Keratinocyte (primary cell): ENCODE results near the gene PTBP1. TPM values are rescaled to one million over a fixed set of nuclear protein-coding genes. Genes with fewer than 3 reads are reported as not detected.

ENCODE experiments used
- DNase-seq: peaks from one replicate; pipeline ENCODE4 v3.0.0-alpha.2; 2011; ENCODE audit warnings: low read depth, missing footprints, low spot score
- FAIRE-seq: peaks from 2 replicates; lab custom pipeline; 2011; peaks lifted over from hg19 to GRCh38; lab: Jason Lieb, UNC
- H2AFZ ChIP-seq: 2 replicates; pipeline ENCODE4 v1.6.0; 2012; ENCODE audit warnings: low read length, control low read depth, inconsistent platforms; ENCODE audit not compliant: control insufficient read depth
- H3K27ac ChIP-seq: 2 replicates; pipeline ENCODE4 v1.5.1; 2011; ENCODE audit warnings: low read length; ENCODE audit not compliant: control insufficient read depth, insufficient read depth
- H3K27me3 ChIP-seq: 3 replicates; pipeline ENCODE4 v1.6.0; 2011; ENCODE audit warnings: low read length; ENCODE audit not compliant: control insufficient read depth, insufficient read depth; ENCODE audit errors: extremely low read depth
- H3K36me3 ChIP-seq, 2 experiments: 2 replicates in 1 of 2; 3 replicates in 1 of 2; pipeline ENCODE4 v1.5.1; 2011; ENCODE audit warnings: low read length in 2 of 2, mild to moderate bottlenecking in 1 of 2; ENCODE audit not compliant: control insufficient read depth in 2 of 2, insufficient read depth in 2 of 2; ENCODE audit errors: extremely low read depth in 1 of 2
- H3K4me1 ChIP-seq: 3 replicates; pipeline ENCODE4 v1.5.1; 2011; ENCODE audit warnings: low read length; ENCODE audit not compliant: control insufficient read depth, insufficient read depth; ENCODE audit errors: extremely low read depth
- H3K4me2 ChIP-seq: 3 replicates; pipeline ENCODE4 v1.6.0; 2011; ENCODE audit warnings: low read depth, low read length; ENCODE audit not compliant: control insufficient read depth, insufficient read depth; ENCODE audit errors: extremely low read depth
- H3K4me3 ChIP-seq, 3 experiments: fragments of 200-600 bp in 1 of 3; sonication (generic) in 1 of 3; 2 replicates in 2 of 3; 3 replicates in 1 of 3; pipeline ENCODE4 v1.5.1; 2011 to 2016; ENCODE audit warnings: low read length in 3 of 3, mild to moderate bottlenecking in 3 of 3, control low read depth in 2 of 3, inconsistent platforms in 1 of 3, low read depth in 1 of 3, mixed read lengths in 1 of 3, mixed run types in 1 of 3, moderate library complexity in 1 of 3; ENCODE audit not compliant: control insufficient read depth in 2 of 3, insufficient read depth in 2 of 3; ENCODE audit errors: extremely low read depth in 1 of 3
- H3K79me2 ChIP-seq: 2 replicates; pipeline ENCODE4 v1.6.0; 2012; ENCODE audit warnings: low read length; ENCODE audit not compliant: control insufficient read depth, insufficient read depth
- H3K9ac ChIP-seq: 3 replicates; pipeline ENCODE4 v1.6.0; 2011; ENCODE audit warnings: low read length; ENCODE audit not compliant: control insufficient read depth, insufficient read depth; ENCODE audit errors: extremely low read depth
- H3K9me1 ChIP-seq: 3 replicates; pipeline ENCODE4 v1.6.0; 2011; ENCODE audit warnings: low read length; ENCODE audit not compliant: control insufficient read depth, insufficient read depth; ENCODE audit errors: extremely low read depth
- H3K9me3 ChIP-seq: 2 replicates; pipeline ENCODE4 v1.5.1; 2012; ENCODE audit warnings: low read depth, low read length; ENCODE audit not compliant: control insufficient read depth
- H4K20me1 ChIP-seq: 3 replicates; pipeline ENCODE4 v1.6.0; 2011; ENCODE audit warnings: low read length; ENCODE audit not compliant: control insufficient read depth, insufficient read depth; ENCODE audit errors: extremely low read depth
- EZH2 ChIP-seq: IDR thresholded peaks from one replicate; pipeline ENCODE4 v1.6.1; 2012; ENCODE audit warnings: inconsistent platforms, mild to moderate bottlenecking, low read length, moderate library complexity
- dilution Hi-C: fragments of 300-500 bp; cut with MboI; formaldehyde crosslinking; loops from one replicate; pipeline ENCODE4 v1.7.0; 2020; ENCODE audit warnings: low sequenced_read_pairs; ENCODE audit not compliant: extremely low pct_ligation_motif_present
- polyA plus RNA-seq, 5 experiments: library from polyadenylated mRNA; depleted of rRNA in 3 of 5; stranded (reverse) in 3 of 5; stranded (forward) in 1 of 5; unstranded in 1 of 5; fragments of >200 nt; gene quantifications; 1 replicate in 1 of 5; 2 replicates in 3 of 5; 3 replicates in 1 of 5; pipeline versions ENCODE4 v1.2.1 to v1.2.3, GENCODE V29; 2011 to 2012; ENCODE audit warnings: missing spikeins in 2 of 5, low read depth in 1 of 5, low replicate concordance in 1 of 5
- TF ChIP-seq, protein P1 (sequence below), 3 experiments: IDR thresholded peaks in 1 of 3; conservative IDR thresholded peaks in 1 of 3; optimal IDR thresholded peaks in 1 of 3; 2 replicates in 2 of 3; 3 replicates in 1 of 3; pipeline versions ENCODE3 to v1.5.1; 2011; ENCODE audit warnings: low read length in 3 of 3, mild to moderate bottlenecking in 3 of 3, moderate library complexity in 2 of 3, control low read depth in 1 of 3, inconsistent platforms in 1 of 3; ENCODE audit not compliant: insufficient read depth in 2 of 3; ENCODE audit errors: extremely low read depth in 1 of 3

PTBP1 gene
- polyA plus RNA-seq, 1 donor (not counting 4 experiments of a cell fraction or from before 2014, with no cell fraction given): 117 TPM

DNA sequence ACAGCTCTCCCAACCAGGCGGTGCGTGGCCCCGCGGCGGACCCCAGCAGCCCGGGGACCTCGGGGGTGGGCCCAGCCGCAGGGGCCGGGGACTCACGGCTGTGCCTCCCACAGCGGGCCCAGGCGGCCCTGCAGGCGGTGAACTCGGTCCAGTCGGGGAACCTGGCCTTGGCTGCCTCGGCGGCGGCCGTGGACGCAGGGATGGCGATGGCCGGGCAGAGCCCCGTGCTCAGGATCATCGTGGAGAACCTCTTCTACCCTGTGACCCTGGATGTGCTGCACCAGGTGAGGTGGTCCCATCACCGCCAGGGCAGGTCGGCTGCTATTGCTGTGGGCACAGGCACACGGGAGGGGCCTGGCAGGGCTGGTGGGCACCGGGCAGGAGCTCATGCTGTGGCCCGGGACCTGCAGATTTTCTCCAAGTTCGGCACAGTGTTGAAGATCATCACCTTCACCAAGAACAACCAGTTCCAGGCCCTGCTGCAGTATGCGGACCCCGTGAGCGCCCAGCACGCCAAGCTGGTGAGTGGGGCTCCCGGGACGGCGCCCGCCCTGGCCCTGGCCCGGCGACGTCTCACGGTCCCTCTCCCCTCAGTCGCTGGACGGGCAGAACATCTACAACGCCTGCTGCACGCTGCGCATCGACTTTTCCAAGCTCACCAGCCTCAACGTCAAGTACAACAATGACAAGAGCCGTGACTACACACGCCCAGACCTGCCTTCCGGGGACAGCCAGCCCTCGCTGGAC is 7.3 kb downstream of the PTBP1 start:
- FAIRE-seq: no peak
- dilution Hi-C loops: no loop called here
- Histone ChIP-seq H2AFZ (no peak overlapping the region), H3K9me1 (no peaks in the 10 kb centered on the region), H3K36me3 (peaks cover 35 to 85% of the 10 kb centered on the region in 2 experiments), H3K79me2 (peaks cover 93% of the 10 kb centered on the region), H3K27me3 (no peaks in the 10 kb centered on the region), H4K20me1 (peaks cover 78% of the 10 kb centered on the region), H3K4me3 (no peak overlapping the region), H3K4me1 (peaks cover 26% of the 10 kb centered on the region), H3K9ac (no peak overlapping the region), H3K9me3 (no peaks in the 10 kb centered on the region), H3K4me2 (no peak overlapping the region), H3K27ac (no peak overlapping the region)
- DNase-seq: no peak
- TF ChIP-seq, protein P1, sequence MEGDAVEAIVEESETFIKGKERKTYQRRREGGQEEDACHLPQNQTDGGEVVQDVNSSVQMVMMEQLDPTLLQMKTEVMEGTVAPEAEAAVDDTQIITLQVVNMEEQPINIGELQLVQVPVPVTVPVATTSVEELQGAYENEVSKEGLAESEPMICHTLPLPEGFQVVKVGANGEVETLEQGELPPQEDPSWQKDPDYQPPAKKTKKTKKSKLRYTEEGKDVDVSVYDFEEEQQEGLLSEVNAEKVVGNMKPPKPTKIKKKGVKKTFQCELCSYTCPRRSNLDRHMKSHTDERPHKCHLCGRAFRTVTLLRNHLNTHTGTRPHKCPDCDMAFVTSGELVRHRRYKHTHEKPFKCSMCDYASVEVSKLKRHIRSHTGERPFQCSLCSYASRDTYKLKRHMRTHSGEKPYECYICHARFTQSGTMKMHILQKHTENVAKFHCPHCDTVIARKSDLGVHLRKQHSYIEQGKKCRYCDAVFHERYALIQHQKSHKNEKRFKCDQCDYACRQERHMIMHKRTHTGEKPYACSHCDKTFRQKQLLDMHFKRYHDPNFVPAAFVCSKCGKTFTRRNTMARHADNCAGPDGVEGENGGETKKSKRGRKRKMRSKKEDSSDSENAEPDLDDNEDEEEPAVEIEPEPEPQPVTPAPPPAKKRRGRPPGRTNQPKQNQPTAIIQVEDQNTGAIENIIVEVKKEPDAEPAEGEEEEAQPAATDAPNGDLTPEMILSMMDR (optimal IDR thresholded peaks at IDR 0.05 in 1 of 3, IDR thresholded peaks at IDR 0.05 in 1 of 3, conservative IDR thresholded peaks at IDR 0.05 in 1 of 3; ENCODE audit: extremely low read depth in 1 of 3, insufficient read depth in 2 of 3, low read length in 3 of 3): no peak
- no peak for TF ChIP-seq EZH2

GRCh38 chr19:805166-805551 is 7.9 kb downstream of the PTBP1 start:
- no peak overlapping the region for H3K4me3 ChIP-seq
- no peaks in the 10 kb centered on the region for H3K9me3 ChIP-seq
- H3K9me1 ChIP-seq: no peaks in the 10 kb centered on the region
- no peak overlapping the region for H3K9ac ChIP-seq
- H2AFZ ChIP-seq: no peak overlapping the region
- peaks cover 22% of the 10 kb centered on the region for H3K4me1 ChIP-seq
- H3K27me3 ChIP-seq: no peaks in the 10 kb centered on the region
- FAIRE-seq (no peak), DNase-seq (no peak)
- H3K79me2 ChIP-seq: peaks cover 89% of the 10 kb centered on the region
- TF ChIP-seq, protein P1 (optimal IDR thresholded peaks at IDR 0.05 in 1 of 3, IDR thresholded peaks at IDR 0.05 in 1 of 3, conservative IDR thresholded peaks at IDR 0.05 in 1 of 3; ENCODE audit: extremely low read depth in 1 of 3, insufficient read depth in 2 of 3, low read length in 3 of 3): no peak
- no peak for TF ChIP-seq EZH2
- H3K4me2 ChIP-seq: no peak overlapping the region
- peaks cover 80% of the 10 kb centered on the region for H4K20me1 ChIP-seq
- H3K36me3 ChIP-seq: peaks cover 37 to 84% of the 10 kb centered on the region in 2 experiments
- dilution Hi-C loops: no loop called here
- no peak overlapping the region for H3K27ac ChIP-seq
